Heart left ventricle (tissue), 13 donors: ENCODE results near the gene ACTL7B.

Experiments
- POLR2A ChIP-seq, 2 donors: fragments of 450-650 bp; IDR thresholded peaks; one replicate each; pipeline ENCODE4 v1.6.1; 2017; ENCODE audit warnings: antibody characterized with exemption in 2 of 2, mild to moderate bottlenecking in 2 of 2, moderate library complexity in 2 of 2
- TF ChIP-seq, protein P1 (sequence below), 12 donors: fragments of 200-600 bp; sonication (generic) in 4 of 12; IDR thresholded peaks; one replicate each; pipeline versions ENCODE4 v1.5.0 to v1.8.0; 2018 to 2022; ENCODE audit warnings: antibody characterized with exemption in 12 of 12, mild to moderate bottlenecking in 5 of 12
- donor health status: ischemic (EF 13 %, LVEDD 7.1; RV severe dilation, severe dysfunction).
- donor health status: DM: no; HTN: yes; CAD: no.
- donor health status: DM: no; HTN: no; CAD: no.
- donor health status: ischemic (EF 25% LVEDD 6.9; RV normal size, moderate dysfunction).
- donor health status: ischemic (EF 25% LVEDD 5.7; RV mildly dilated, moderate dysfunction).
- donor health status: ischemic (EF 35%, LVEDD 5.7; RV mildly dilated, moderate dysfunction).
- donor health status: nonischemic (EF 11% LVEDD 7.7; RV severe dilation, severe dysfunction).
- donor health status: DM: yes; HTN: yes; CAD: no.
- donor health status: PGD.
- donor health status: ischemic (EF 29% LVEDD 5.4; RV normal size, mild dysfunction).
- donor health status: nonischemic (EF 23%, LVEDD 6.1; RV moderate dilation, normal function).

DNA sequence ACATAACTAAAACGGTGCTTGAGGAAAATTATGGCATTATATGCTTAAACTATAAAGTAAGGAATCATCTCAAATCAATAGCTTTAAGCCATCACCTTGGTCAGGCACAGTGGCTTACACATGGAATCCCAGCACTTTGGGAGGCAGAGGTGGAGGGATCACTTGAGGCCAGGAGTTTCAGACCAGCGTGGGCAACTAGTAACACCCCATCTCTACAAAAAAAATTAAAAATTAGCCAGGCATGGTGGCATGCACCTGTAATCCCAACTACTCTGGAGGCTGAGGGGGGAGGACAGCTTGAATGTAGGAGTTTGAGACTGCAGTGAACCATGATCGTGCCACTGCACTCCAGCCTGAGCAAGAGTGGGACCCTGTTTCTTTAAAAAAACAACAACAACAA, 28.9 kb upstream of the ACTL7B start:
- TF ChIP-seq, protein P1, sequence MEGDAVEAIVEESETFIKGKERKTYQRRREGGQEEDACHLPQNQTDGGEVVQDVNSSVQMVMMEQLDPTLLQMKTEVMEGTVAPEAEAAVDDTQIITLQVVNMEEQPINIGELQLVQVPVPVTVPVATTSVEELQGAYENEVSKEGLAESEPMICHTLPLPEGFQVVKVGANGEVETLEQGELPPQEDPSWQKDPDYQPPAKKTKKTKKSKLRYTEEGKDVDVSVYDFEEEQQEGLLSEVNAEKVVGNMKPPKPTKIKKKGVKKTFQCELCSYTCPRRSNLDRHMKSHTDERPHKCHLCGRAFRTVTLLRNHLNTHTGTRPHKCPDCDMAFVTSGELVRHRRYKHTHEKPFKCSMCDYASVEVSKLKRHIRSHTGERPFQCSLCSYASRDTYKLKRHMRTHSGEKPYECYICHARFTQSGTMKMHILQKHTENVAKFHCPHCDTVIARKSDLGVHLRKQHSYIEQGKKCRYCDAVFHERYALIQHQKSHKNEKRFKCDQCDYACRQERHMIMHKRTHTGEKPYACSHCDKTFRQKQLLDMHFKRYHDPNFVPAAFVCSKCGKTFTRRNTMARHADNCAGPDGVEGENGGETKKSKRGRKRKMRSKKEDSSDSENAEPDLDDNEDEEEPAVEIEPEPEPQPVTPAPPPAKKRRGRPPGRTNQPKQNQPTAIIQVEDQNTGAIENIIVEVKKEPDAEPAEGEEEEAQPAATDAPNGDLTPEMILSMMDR (IDR thresholded peaks at IDR 0.05): no peak
- TF ChIP-seq POLR2A (IDR thresholded peaks at IDR 0.05): no peak
